Measurements from ENCODE around the gene CAST. TPM values are rescaled to one million over a fixed set of nuclear protein-coding genes. Genes with fewer than 3 reads are reported as not detected.

CAST gene
- total RNA-seq, 5 donors from 2014 or later (not counting 1 experiment from before 2014, with no cell fraction given) = 166 to 238 (median 191) TPM

- H3K4me3 ChIP-seq (ENCODE audit: control insufficient read depth in 1 of 2, extremely low read depth in 1 of 2, low read length in 1 of 2) = no peak overlapping the region
- ATAC-seq (replicated peaks in 1 of 4) (peak in 2 of 4 experiments; percentile 26 to 42), DNase-seq (no peak)
- Mint-ChIP-seq H3K4me1 (peaks cover 20 to 31% (median 21%) of the 10 kb centered on the region in 3 donors), H3K36me3 (peaks cover 53% of the 10 kb centered on the region), H3K27ac (peak overlapping the region in 1 of 2 donors; percentile 45), H3K9me3 (no peaks in the 10 kb centered on the region), H3K4me3 (no peak overlapping the region), H3K27me3 (no peaks in the 10 kb centered on the region)
- POLR2A ChIA-PET = interaction anchor here (0.5 to 1.1 kb wide), 2 partner anchors 8 to 46 kb away, joined by 3 to 7 read pairs; no protein-coding TSS in a partner anchor
- H3K4me1 ChIP-seq (ENCODE audit: control insufficient read depth in 1 of 2, extremely low read depth in 1 of 2, insufficient read depth in 2 of 2, low read length in 2 of 2) = peaks cover 4 to 6% of the 10 kb centered on the region in 2 experiments
- CTCF ChIA-PET = interaction anchor here in 1 of 2 donors (0.6 to 0.9 kb wide), 5 partner anchors 10 to 117 kb away, joined by 3 to 6 read pairs (median 4); no protein-coding TSS in a partner anchor
- no peak overlapping the region for H3K27ac ChIP-seq (ENCODE audit: low read length)
- H3K36me3 ChIP-seq (ENCODE audit: control insufficient read depth in 2 of 2, extremely low read depth in 1 of 2, insufficient read depth in 1 of 2, low read length in 1 of 2) = peaks cover 0 to 35% of the 10 kb centered on the region in 2 donors
- H3K9me3 ChIP-seq = no peaks in the 10 kb centered on the region
- WGBS (ENCODE audit: insufficient coverage) = no CpG with 5 or more reads among the region's 6 CpGs
- H3K27me3 ChIP-seq (replicated peaks in 1 of 2; ENCODE audit: control insufficient read depth in 2 of 2, extremely low read depth in 1 of 2, insufficient read depth in 2 of 2, low read length in 1 of 2) = no peaks in the 10 kb centered on the region
Measured at GRCh38 chr5:96730586-96730985, 68.4 kb downstream of the CAST start.

- H3K4me1 Mint-ChIP-seq = peaks cover 15 to 21% (median 16%) of the 10 kb centered on the region in 3 donors
- ChIA-PET CTCF (interaction anchor here in 1 of 2 donors (0.7 to 1.6 kb wide), 4 partner anchors 13 to 403 kb away, joined by 3 to 8 read pairs (median 4); no protein-coding TSS in a partner anchor), POLR2A (interaction anchor here (0.6 to 1.1 kb wide), 4 partner anchors 8 to 97 kb away, joined by 3 to 4 read pairs (median 4); no protein-coding TSS in a partner anchor)
- peaks cover 51% of the 10 kb centered on the region for H3K36me3 Mint-ChIP-seq
- ATAC-seq (replicated peaks in 1 of 4) (no peak), DNase-seq (no peak)
- Histone ChIP-seq H3K27ac (ENCODE audit: low read length) (no peak overlapping the region), H3K27me3 (replicated peaks in 1 of 2; ENCODE audit: control insufficient read depth in 2 of 2, extremely low read depth in 1 of 2, insufficient read depth in 2 of 2, low read length in 1 of 2) (no peaks in the 10 kb centered on the region), H3K9me3 (no peaks in the 10 kb centered on the region), H3K4me1 (ENCODE audit: control insufficient read depth in 1 of 2, extremely low read depth in 1 of 2, insufficient read depth in 2 of 2, low read length in 2 of 2) (peaks cover 0 to 3% of the 10 kb centered on the region in 2 experiments), H3K4me3 (ENCODE audit: control insufficient read depth in 1 of 2, extremely low read depth in 1 of 2, low read length in 1 of 2) (no peak overlapping the region), H3K36me3 (ENCODE audit: control insufficient read depth in 2 of 2, extremely low read depth in 1 of 2, insufficient read depth in 1 of 2, low read length in 1 of 2) (peaks cover 0 to 58% of the 10 kb centered on the region in 2 donors)
- H3K27me3 Mint-ChIP-seq = no peaks in the 10 kb centered on the region
- H3K27ac Mint-ChIP-seq = peak overlapping the region; percentile 17 to 63
- no peak overlapping the region for H3K4me3 Mint-ChIP-seq
- 76% methylated on average over 3 of the region's 7 CpGs for WGBS (ENCODE audit: insufficient coverage)
- H3K9me3 Mint-ChIP-seq = no peaks in the 10 kb centered on the region
Measured at GRCh38 chr5:96733771-96734500, 71.8 kb downstream of the CAST start.

- Histone ChIP-seq H3K4me1 (ENCODE audit: control insufficient read depth in 1 of 2, extremely low read depth in 1 of 2, insufficient read depth in 2 of 2, low read length in 2 of 2) (peaks cover 0 to 3% of the 10 kb centered on the region in 2 experiments), H3K9me3 (no peaks in the 10 kb centered on the region), H3K4me3 (ENCODE audit: control insufficient read depth in 1 of 2, extremely low read depth in 1 of 2, low read length in 1 of 2) (no peak overlapping the region), H3K27ac (ENCODE audit: low read length) (no peak overlapping the region), H3K36me3 (ENCODE audit: control insufficient read depth in 2 of 2, extremely low read depth in 1 of 2, insufficient read depth in 1 of 2, low read length in 1 of 2) (peaks cover 0 to 57% of the 10 kb centered on the region in 2 donors), H3K27me3 (replicated peaks in 1 of 2; ENCODE audit: control insufficient read depth in 2 of 2, extremely low read depth in 1 of 2, insufficient read depth in 2 of 2, low read length in 1 of 2) (no peaks in the 10 kb centered on the region)
- WGBS (ENCODE audit: insufficient coverage) = 100% methylated on average over 1 of the region's 1 CpG
- ATAC-seq (replicated peaks in 1 of 4) (no peak), DNase-seq (no peak)
- POLR2A ChIA-PET = interaction anchor here in 1 of 2 donors (0.7 kb wide), 1 partner anchor 12 kb away, joined by 3 read pairs; no protein-coding TSS in a partner anchor
- Mint-ChIP-seq H3K4me1 (peaks cover 15 to 21% (median 16%) of the 10 kb centered on the region in 3 donors), H3K27me3 (no peaks in the 10 kb centered on the region), H3K4me3 (no peak overlapping the region), H3K9me3 (no peaks in the 10 kb centered on the region), H3K27ac (peak overlapping the region; percentile 63 to 72), H3K36me3 (peaks cover 42% of the 10 kb centered on the region)
- CTCF ChIA-PET = interaction anchor here in 1 of 2 donors (0.7 to 1.6 kb wide), 2 partner anchors 22 to 402 kb away, joined by 3 to 8 read pairs; no protein-coding TSS in a partner anchor
Measured at GRCh38 chr5:96734871-96735325, 72.7 kb downstream of the CAST start.

GRCh38 chr5:96736937-96737336 is 74.8 kb downstream of the CAST start:
- no CpG with 5 or more reads among the region's 3 CpGs for WGBS (ENCODE audit: insufficient coverage)
- H3K36me3 ChIP-seq (ENCODE audit: control insufficient read depth in 2 of 2, extremely low read depth in 1 of 2, insufficient read depth in 1 of 2, low read length in 1 of 2) = peaks cover 0 to 64% of the 10 kb centered on the region in 2 donors
- ATAC-seq (replicated peaks in 1 of 4) = no peak

GRCh38 chr5:96741106-96741505 is 78.9 kb downstream of the CAST start:
- H3K27ac ChIP-seq (ENCODE audit: low read length) = no peak overlapping the region
- DNase-seq (no peak), ATAC-seq (replicated peaks in 1 of 4) (no peak)
- no peaks in the 10 kb centered on the region for H3K4me1 ChIP-seq (ENCODE audit: control insufficient read depth in 1 of 2, extremely low read depth in 1 of 2, insufficient read depth in 2 of 2, low read length in 2 of 2)
- Mint-ChIP-seq H3K36me3 (peaks cover 61% of the 10 kb centered on the region), H3K4me1 (peaks cover 0 to 2% (median 0%) of the 10 kb centered on the region in 3 donors), H3K27ac (peak overlapping the region; percentile 41 to 66), H3K27me3 (no peaks in the 10 kb centered on the region), H3K4me3 (no peak overlapping the region), H3K9me3 (no peaks in the 10 kb centered on the region)
- CTCF ChIA-PET = no interaction called here
- 83% methylated on average over 1 of the region's 3 CpGs for WGBS (ENCODE audit: insufficient coverage)
- peaks cover 4 to 91% of the 10 kb centered on the region in 2 donors for H3K36me3 ChIP-seq (ENCODE audit: control insufficient read depth in 2 of 2, extremely low read depth in 1 of 2, insufficient read depth in 1 of 2, low read length in 1 of 2)
- POLR2A ChIA-PET = no interaction called here
- no peaks in the 10 kb centered on the region for H3K27me3 ChIP-seq (replicated peaks in 1 of 2; ENCODE audit: control insufficient read depth in 2 of 2, extremely low read depth in 1 of 2, insufficient read depth in 2 of 2, low read length in 1 of 2)
- no peaks in the 10 kb centered on the region for H3K9me3 ChIP-seq
- no peak overlapping the region for H3K4me3 ChIP-seq (ENCODE audit: control insufficient read depth in 1 of 2, extremely low read depth in 1 of 2, low read length in 1 of 2)

More at GRCh38 chr5:96736937-96737336, 74.8 kb downstream of the CAST start:
- no peak overlapping the region for H3K4me3 Mint-ChIP-seq
- no peaks in the 10 kb centered on the region for H3K27me3 Mint-ChIP-seq
- H3K9me3 Mint-ChIP-seq = no peaks in the 10 kb centered on the region
- peaks cover 10 to 17% (median 16%) of the 10 kb centered on the region in 3 donors for H3K4me1 Mint-ChIP-seq
- ChIA-PET CTCF (no interaction called here), POLR2A (no interaction called here)
- Histone ChIP-seq H3K4me1 (ENCODE audit: control insufficient read depth in 1 of 2, extremely low read depth in 1 of 2, insufficient read depth in 2 of 2, low read length in 2 of 2) (no peaks in the 10 kb centered on the region), H3K27me3 (replicated peaks in 1 of 2; ENCODE audit: control insufficient read depth in 2 of 2, extremely low read depth in 1 of 2, insufficient read depth in 2 of 2, low read length in 1 of 2) (no peaks in the 10 kb centered on the region), H3K4me3 (ENCODE audit: control insufficient read depth in 1 of 2, extremely low read depth in 1 of 2, low read length in 1 of 2) (no peak overlapping the region), H3K27ac (ENCODE audit: low read length) (no peak overlapping the region), H3K9me3 (no peaks in the 10 kb centered on the region)
- DNase-seq = no peak
- H3K36me3 Mint-ChIP-seq = peaks cover 47% of the 10 kb centered on the region
- H3K27ac Mint-ChIP-seq = peak overlapping the region in 1 of 2 donors; percentile 45

GRCh38 chr5:96741891-96742309 is 79.7 kb downstream of the CAST start:
- Mint-ChIP-seq H3K9me3 (no peaks in the 10 kb centered on the region), H3K27ac (peak overlapping the region in 1 of 2 donors; percentile 66), H3K4me1 (peaks cover 0 to 2% (median 0%) of the 10 kb centered on the region in 3 donors), H3K4me3 (no peak overlapping the region), H3K27me3 (no peaks in the 10 kb centered on the region), H3K36me3 (peaks cover 65% of the 10 kb centered on the region)
- ChIA-PET POLR2A (interaction anchor here in 1 of 2 donors (0.5 to 0.8 kb wide), 2 partner anchors 8 to 1140 kb away, joined by 3 to 4 read pairs; no protein-coding TSS in a partner anchor), CTCF (interaction anchor here (0.5 to 2.6 kb wide), 3 partner anchors 10 to 345 kb away, joined by 3 to 10 read pairs (median 3); no protein-coding TSS in a partner anchor)
- no peak overlapping the region for H3K4me3 ChIP-seq (ENCODE audit: control insufficient read depth in 1 of 2, extremely low read depth in 1 of 2, low read length in 1 of 2)
- H3K36me3 ChIP-seq (ENCODE audit: control insufficient read depth in 2 of 2, extremely low read depth in 1 of 2, insufficient read depth in 1 of 2, low read length in 1 of 2) = peaks cover 5 to 92% of the 10 kb centered on the region in 2 donors
- ATAC-seq (replicated peaks in 1 of 4) (no peak), DNase-seq (no peak)
- H3K4me1 ChIP-seq (ENCODE audit: control insufficient read depth in 1 of 2, extremely low read depth in 1 of 2, insufficient read depth in 2 of 2, low read length in 2 of 2) = no peaks in the 10 kb centered on the region
- H3K9me3 ChIP-seq = no peaks in the 10 kb centered on the region
- WGBS (ENCODE audit: insufficient coverage) = 60% methylated on average over 2 of the region's 3 CpGs
- H3K27ac ChIP-seq (ENCODE audit: low read length) = no peak overlapping the region
- no peaks in the 10 kb centered on the region for H3K27me3 ChIP-seq (replicated peaks in 1 of 2; ENCODE audit: control insufficient read depth in 2 of 2, extremely low read depth in 1 of 2, insufficient read depth in 2 of 2, low read length in 1 of 2)
